SK-N-SH treated with all-trans-retinoic acid at 6 μM for 48 hours (cell line): ENCODE data around the gene RYR1.

Experiments used
- ATAC-seq: fragments of 200-7000 bp; cut with Tn5 transposase; 3 replicates; pipeline ENCODE4 v1.9.1; 2020; ENCODE audit warnings: mild to moderate bottlenecking, moderate library complexity
- ARNTL ChIP-seq: fragments of 450-650 bp; formaldehyde crosslinking; IDR thresholded peaks from 2 replicates; pipeline ENCODE4 v1.5.0; 2020; ENCODE audit warnings: low read depth, mild to moderate bottlenecking, moderate library complexity, borderline replicate concordance
- BACH2 ChIP-seq: fragments of 250-450 bp; sonication (Bioruptor Pico); IDR thresholded peaks from 2 replicates; pipeline ENCODE4 v1.9.0; 2021; ENCODE audit warnings: mild to moderate bottlenecking, borderline replicate concordance
- CSDC2 ChIP-seq: fragments of 250-450 bp; sonication (Bioruptor Pico); IDR thresholded peaks from 2 replicates; pipeline ENCODE4 v1.5.0; 2020; ENCODE audit warnings: mild to moderate bottlenecking, moderate library complexity
- CSRNP3 ChIP-seq: fragments of 250-450 bp; sonication (Bioruptor Pico); IDR thresholded peaks from 2 replicates; pipeline ENCODE4 v1.5.1; 2021; ENCODE audit warnings: mild to moderate bottlenecking, moderate library complexity
- ESRRG ChIP-seq: fragments of 250-450 bp; sonication (Bioruptor Pico); IDR thresholded peaks from 2 replicates; pipeline ENCODE4 v1.6.1; 2021; ENCODE audit warnings: mild to moderate bottlenecking
- ISL1 ChIP-seq: fragments of 250-450 bp; sonication (Bioruptor Pico); IDR thresholded peaks from 2 replicates; pipeline ENCODE4 v2.1.2; 2022; ENCODE audit warnings: mild to moderate bottlenecking, moderate library complexity
- OSR1 ChIP-seq: fragments of 250-450 bp; sonication (Bioruptor Pico); IDR thresholded peaks from 2 replicates; pipeline ENCODE4 v1.8.0; 2022; ENCODE audit warnings: moderate library complexity, mild to moderate bottlenecking, inconsistent platforms
- PATZ1 ChIP-seq: fragments of 250-450 bp; sonication (Bioruptor Pico); IDR thresholded peaks from 2 replicates; pipeline ENCODE4 v1.8.0; 2020; ENCODE audit warnings: mild to moderate bottlenecking, moderate library complexity, borderline replicate concordance
- POU6F1 ChIP-seq: fragments of 250-450 bp; sonication (Bioruptor Pico); IDR thresholded peaks from 2 replicates; pipeline ENCODE4 v1.8.0; 2021; ENCODE audit warnings: low read depth, mild to moderate bottlenecking, moderate library complexity, borderline replicate concordance
- PPARA ChIP-seq: fragments of 250-450 bp; sonication (Bioruptor Pico); IDR thresholded peaks from 2 replicates; pipeline ENCODE4 v1.5.0; 2020; ENCODE audit warnings: mild to moderate bottlenecking, borderline replicate concordance
- TCF4 ChIP-seq: fragments of 250-450 bp; sonication (Bioruptor Pico); IDR thresholded peaks from 2 replicates; pipeline ENCODE4 v1.8.0; 2021; ENCODE audit warnings: mild to moderate bottlenecking, moderate library complexity, borderline replicate concordance
- TOX ChIP-seq: fragments of 250-450 bp; sonication (Bioruptor Pico); IDR thresholded peaks from 2 replicates; pipeline ENCODE4 v1.8.0; 2021; ENCODE audit warnings: mild to moderate bottlenecking, moderate library complexity, borderline replicate concordance
- ZC3H10 ChIP-seq: fragments of 250-450 bp; sonication (Bioruptor Pico); IDR thresholded peaks from 2 replicates; pipeline ENCODE4 v1.5.1; 2021; ENCODE audit warnings: mild to moderate bottlenecking, moderate library complexity
- ZFP3 ChIP-seq: fragments of 250-450 bp; sonication (Bioruptor Pico); IDR thresholded peaks from 2 replicates; pipeline ENCODE4 v1.5.0; 2020; ENCODE audit warnings: mild to moderate bottlenecking, moderate library complexity
- ZFP30 ChIP-seq: fragments of 450-650 bp; formaldehyde crosslinking; IDR thresholded peaks from 2 replicates; pipeline ENCODE4 v1.5.0; 2022; ENCODE audit warnings: mild to moderate bottlenecking, moderate library complexity
- ZNF565 ChIP-seq: fragments of 450-650 bp; formaldehyde crosslinking; conservative IDR thresholded peaks from 2 replicates; pipeline ENCODE4 v1.5.0; 2020; ENCODE audit warnings: low read depth, mild to moderate bottlenecking, moderate library complexity
- ZNF8 ChIP-seq: fragments of 450-650 bp; formaldehyde crosslinking; IDR thresholded peaks from 2 replicates; pipeline ENCODE4 v1.5.0; 2020; ENCODE audit warnings: mild to moderate bottlenecking, moderate library complexity
- TF ChIP-seq, protein P1 (sequence below): fragments of 250-450 bp; sonication (Bioruptor Pico); IDR thresholded peaks from 2 replicates; pipeline ENCODE4 v1.5.0; 2020; ENCODE audit warnings: mild to moderate bottlenecking, moderate library complexity

The RYR1 gene

GRCh38 chr19:38587562-38587961, 154.1 kb downstream of the RYR1 start (continued):
- TF ChIP-seq CSRNP3 (CRISPR knock-in tag) (no peak), PPARA (CRISPR knock-in tag) (no peak), CSDC2 (CRISPR knock-in tag) (no peak), BACH2 (CRISPR knock-in tag) (no peak)

GRCh38 chr19:38588041-38588440, 154.6 kb downstream of the RYR1 start:
- ATAC-seq, result no peak
- TF ChIP-seq TOX (CRISPR knock-in tag) (no peak), ZC3H10 (CRISPR knock-in tag) (no peak), CSDC2 (CRISPR knock-in tag) (no peak), TCF4 (CRISPR knock-in tag) (no peak), OSR1 (CRISPR knock-in tag) (no peak), ZNF8 (CRISPR knock-in tag) (no peak), BACH2 (CRISPR knock-in tag) (no peak), PPARA (CRISPR knock-in tag) (no peak), PATZ1 (CRISPR knock-in tag) (no peak), ISL1 (CRISPR knock-in tag) (no peak), ARNTL (CRISPR knock-in tag) (no peak), ZFP30 (CRISPR knock-in tag) (no peak)

DNA sequence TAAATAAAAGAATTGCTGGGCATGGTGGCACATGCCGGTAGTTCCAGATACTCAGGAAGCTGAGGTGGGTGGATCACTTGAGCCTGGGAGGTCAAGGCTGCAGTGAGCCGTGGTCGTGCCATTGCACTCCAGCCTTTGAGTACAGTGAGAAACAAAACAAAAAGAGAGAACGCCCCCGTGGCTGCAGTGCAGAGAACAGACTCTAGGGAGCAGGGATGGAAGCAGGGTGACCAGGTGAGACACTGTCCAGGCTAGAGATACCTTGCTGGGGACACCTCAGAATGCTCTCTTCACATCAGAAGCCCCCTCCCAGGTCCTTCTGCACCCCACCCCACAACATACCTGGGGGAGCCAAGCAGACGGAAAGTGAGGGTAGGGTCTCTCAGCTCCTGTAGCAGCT, 159.4 kb downstream of the RYR1 start:
- no peak for ATAC-seq

More for the DNA sequence above, 159.4 kb downstream of the RYR1 start:
- TF ChIP-seq POU6F1 (CRISPR knock-in tag), result no peak
- TF ChIP-seq, protein P1, sequence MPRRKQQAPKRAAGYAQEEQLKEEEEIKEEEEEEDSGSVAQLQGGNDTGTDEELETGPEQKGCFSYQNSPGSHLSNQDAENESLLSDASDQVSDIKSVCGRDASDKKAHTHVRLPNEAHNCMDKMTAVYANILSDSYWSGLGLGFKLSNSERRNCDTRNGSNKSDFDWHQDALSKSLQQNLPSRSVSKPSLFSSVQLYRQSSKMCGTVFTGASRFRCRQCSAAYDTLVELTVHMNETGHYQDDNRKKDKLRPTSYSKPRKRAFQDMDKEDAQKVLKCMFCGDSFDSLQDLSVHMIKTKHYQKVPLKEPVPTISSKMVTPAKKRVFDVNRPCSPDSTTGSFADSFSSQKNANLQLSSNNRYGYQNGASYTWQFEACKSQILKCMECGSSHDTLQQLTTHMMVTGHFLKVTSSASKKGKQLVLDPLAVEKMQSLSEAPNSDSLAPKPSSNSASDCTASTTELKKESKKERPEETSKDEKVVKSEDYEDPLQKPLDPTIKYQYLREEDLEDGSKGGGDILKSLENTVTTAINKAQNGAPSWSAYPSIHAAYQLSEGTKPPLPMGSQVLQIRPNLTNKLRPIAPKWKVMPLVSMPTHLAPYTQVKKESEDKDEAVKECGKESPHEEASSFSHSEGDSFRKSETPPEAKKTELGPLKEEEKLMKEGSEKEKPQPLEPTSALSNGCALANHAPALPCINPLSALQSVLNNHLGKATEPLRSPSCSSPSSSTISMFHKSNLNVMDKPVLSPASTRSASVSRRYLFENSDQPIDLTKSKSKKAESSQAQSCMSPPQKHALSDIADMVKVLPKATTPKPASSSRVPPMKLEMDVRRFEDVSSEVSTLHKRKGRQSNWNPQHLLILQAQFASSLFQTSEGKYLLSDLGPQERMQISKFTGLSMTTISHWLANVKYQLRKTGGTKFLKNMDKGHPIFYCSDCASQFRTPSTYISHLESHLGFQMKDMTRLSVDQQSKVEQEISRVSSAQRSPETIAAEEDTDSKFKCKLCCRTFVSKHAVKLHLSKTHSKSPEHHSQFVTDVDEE (CRISPR knock-in tag), result no peak
- no peak for TF ChIP-seq ESRRG
- no peak for TF ChIP-seq PATZ1 (CRISPR knock-in tag)
- no peak for TF ChIP-seq CSRNP3 (CRISPR knock-in tag)
- TF ChIP-seq ZFP3, result no peak
- TF ChIP-seq PPARA (CRISPR knock-in tag), result no peak
- TF ChIP-seq BACH2 (CRISPR knock-in tag), result no peak
- TF ChIP-seq ARNTL (CRISPR knock-in tag), result no peak
- TF ChIP-seq ZNF565 (CRISPR knock-in tag), result no peak
- TF ChIP-seq TCF4 (CRISPR knock-in tag), result no peak
